GM21360 (cell line): ENCODE results near the gene ACADSB.

Experiments
- ATAC-seq: cut with Tn5 transposase; IDR thresholded peaks from one replicate; pipeline ENCODE4 v1.9.1; 2021; ENCODE audit warnings: mild to moderate bottlenecking, moderate library complexity; ENCODE audit not compliant: unreplicated experiment

ACADSB gene

GRCh38 chr10:123093489-123093888 lies 84.7 kb downstream of the ACADSB start:
- ATAC-seq, result no peak

GRCh38 chr10:123096452-123096851 lies 87.6 kb downstream of the ACADSB start:
- ATAC-seq, result no peak

- ATAC-seq, result no peak
These were observed 88.2 kb downstream of the ACADSB start for GRCh38 chr10:123097039-123097438.

GRCh38 chr10:123100030-123100762 lies 91.4 kb downstream of the ACADSB start:
- ATAC-seq, result no peak

GRCh38 chr10:123101872-123102271 lies 93.1 kb downstream of the ACADSB start:
- no peak for ATAC-seq

- no peak for ATAC-seq
These were observed 93.9 kb downstream of the ACADSB start for GRCh38 chr10:123102673-123103072.

GRCh38 chr10:123103944-123104343 lies 95.1 kb downstream of the ACADSB start:
- no peak for ATAC-seq
